Heart right ventricle (tissue), 16 donors: ENCODE data around the gene SH3BGRL. TPM values are rescaled to one million over a fixed set of nuclear protein-coding genes. Genes with fewer than 3 reads are reported as not detected.

ENCODE experiments used
- ATAC-seq, 8 donors: fragments of 200-7000 bp; cut with Tn5 transposase; one replicate each; pipeline ENCODE4 v1.9.1; 2020; ENCODE audit warnings: mild to moderate bottlenecking in 8 of 8, moderate library complexity in 8 of 8, moderate number of reproducible peaks in 1 of 8
- DNase-seq, 2 donors: peaks; one replicate each; pipeline ENCODE4 v3.0.0-alpha.2; 2020
- H3K27ac ChIP-seq, 10 donors: fragments of 200-600 bp; sonication (generic) in 2 of 10; one replicate each; pipeline versions ENCODE4 v1.5.0 to v1.8.0; 2020 to 2022; ENCODE audit warnings: mild to moderate bottlenecking in 3 of 10
- H3K27me3 ChIP-seq, 7 donors: fragments of 200-600 bp; one replicate each; pipeline ENCODE4 v1.8.0; 2021 to 2022; ENCODE audit warnings: mild to moderate bottlenecking in 2 of 7
- H3K36me3 ChIP-seq, 9 donors: fragments of 200-600 bp; sonication (generic) in 1 of 9; one replicate each; pipeline versions ENCODE4 v1.5.0 to v1.8.0; 2020 to 2022; ENCODE audit warnings: mild to moderate bottlenecking in 2 of 9
- H3K4me1 ChIP-seq, 9 donors: fragments of 200-600 bp; sonication (generic) in 1 of 9; one replicate each; pipeline versions ENCODE4 v1.5.0 to v1.8.0; 2020 to 2022; ENCODE audit warnings: mild to moderate bottlenecking in 4 of 9
- H3K4me3 ChIP-seq, 10 donors: fragments of 200-600 bp; sonication (generic) in 2 of 10; one replicate each; pipeline versions ENCODE4 v1.5.0 to v1.8.0; 2020 to 2022; ENCODE audit warnings: mild to moderate bottlenecking in 7 of 10, moderate library complexity in 2 of 10
- H3K9me3 ChIP-seq, 11 donors: fragments of 200-600 bp in 10 of 11; sonication (generic) in 2 of 11; one replicate each; pipeline versions ENCODE4 v1.5.0 to v1.8.0; 2013 to 2022; ENCODE audit warnings: mild to moderate bottlenecking in 2 of 11, control low read depth in 1 of 11, moderate library complexity in 1 of 11
- CTCF ChIP-seq, 9 donors: fragments of 200-600 bp; sonication (generic) in 2 of 9; IDR thresholded peaks; one replicate each; pipeline versions ENCODE4 v1.5.0 to v1.8.0; 2021 to 2022; ENCODE audit warnings: antibody characterized with exemption in 9 of 9, mild to moderate bottlenecking in 5 of 9, moderate library complexity in 1 of 9
- WGBS, 2 donors: extraction: QIAGEN DNeasy Blood & Tissue Kit; methylation state at CpG; one replicate each; pipeline ENCODE4 v1.1.7; 2013; ENCODE audit warnings: inconsistent platforms in 1 of 2; 5-methylcytosine and 5-hydroxymethylcytosine counted together
- intact Hi-C, 10 donors: fragments of 100-400 bp; cut with DNase I; formaldehyde crosslinking; loops; one replicate each; pipeline versions ENCODE4 v1.11.1 to v1.14.2; 2022
- polyA plus RNA-seq, 2 donors: library from polyadenylated mRNA; stranded (reverse); fragments of 200-250 nt; gene quantifications; one replicate each; pipeline ENCODE4 v1.2.3, GENCODE V29; 2013
- total RNA-seq, 10 donors: library from RNA; stranded (reverse); fragmentation: NEBNext Ultra II Directional in 3 of 10; extraction: Animal tissue kit (Norgen Biotek cat#: 25700) in 3 of 10; gene quantifications; one replicate each; pipeline versions ENCODE4 v1.2.1 to v1.2.4, GENCODE V29; 2021 to 2023
- donor health status: Arrhythmogenic right ventricular cardiomyopathy.
- donor health status: ischemic (EF 13 %, LVEDD 7.1; RV severe dilation, severe dysfunction).
- donor health status: healthy with polysubstance abuse.
- donor health status: DM: no; HTN: yes; CAD: no.
- donor health status: DM: no; HTN: no; CAD: no.
- donor health status: ischemic (EF 25% LVEDD 6.9; RV normal size, moderate dysfunction).
- donor health status: ischemic (EF 25% LVEDD 5.7; RV mildly dilated, moderate dysfunction).
- donor health status: healthy.
- donor health status: DM: yes; HTN: yes; CAD: no.
- donor health status: Ischemic cardiomyopathy.
- donor health status: ischemic (EF 35%, LVEDD 5.7; RV mildly dilated, moderate dysfunction).
- donor health status: nonischemic (EF 11% LVEDD 7.7; RV severe dilation, severe dysfunction).
- donor health status: DM: yes; HTN: yes; CAD: no.
- donor health status: PGD.
- donor health status: ischemic (EF 29% LVEDD 5.4; RV normal size, mild dysfunction).
- donor health status: nonischemic (EF 23%, LVEDD 6.1; RV moderate dilation, normal function).

Gene SH3BGRL
- total and polyA plus RNA-seq, 12 donors: 13.2 to 54.1 (median 23.6) TPM

- Histone ChIP-seq H3K4me1 (peaks cover 0 to 16% (median 0%) of the 10 kb centered on the region in 9 donors), H3K27ac (no peak overlapping the region), H3K4me3 (no peak overlapping the region), H3K36me3 (no peaks in the 10 kb centered on the region), H3K9me3 (no peaks in the 10 kb centered on the region), H3K27me3 (no peaks in the 10 kb centered on the region)
- DNase-seq (no peak), ATAC-seq (no peak)
- 76 to 79% methylated on average over 2 of the region's 2 CpGs for WGBS, 2 donors
- TF ChIP-seq CTCF (IDR thresholded peaks at IDR 0.05): no peak
- intact Hi-C loops: no loop called here
Measured at GRCh38 chrX:81255876-81256275, 54.0 kb downstream of the SH3BGRL start.

- Histone ChIP-seq H3K4me1 (peaks cover 0 to 16% (median 0%) of the 10 kb centered on the region in 9 donors), H3K4me3 (no peak overlapping the region), H3K27me3 (no peaks in the 10 kb centered on the region), H3K27ac (peak overlapping the region in 3 of 10 donors; percentile 28 to 60 (median 31)), H3K9me3 (no peaks in the 10 kb centered on the region), H3K36me3 (no peaks in the 10 kb centered on the region)
- ATAC-seq (no peak), DNase-seq (no peak)
- intact Hi-C loops: no loop called here
- TF ChIP-seq CTCF (IDR thresholded peaks at IDR 0.05): no peak
Measured at GRCh38 chrX:81257817-81258216, 55.9 kb downstream of the SH3BGRL start.

- peaks cover 0 to 16% (median 0%) of the 10 kb centered on the region in 9 donors for H3K4me1 ChIP-seq
- ATAC-seq: peak in 2 of 8 donors; percentile 39 to 70
- WGBS, 2 donors: 20 to 57% methylated on average over 1 of the region's 1 CpG
- H3K27me3 ChIP-seq: no peaks in the 10 kb centered on the region
- no peaks in the 10 kb centered on the region for H3K9me3 ChIP-seq
- no peaks in the 10 kb centered on the region for H3K36me3 ChIP-seq
- H3K4me3 ChIP-seq: no peak overlapping the region
- peak in 1 of 2 donors; percentile 4 for DNase-seq
- TF ChIP-seq CTCF (IDR thresholded peaks at IDR 0.05): no peak
- intact Hi-C loops: no loop called here
- peak overlapping the region in 4 of 10 donors; percentile 24 to 60 (median 36) for H3K27ac ChIP-seq
Measured at GRCh38 chrX:81259020-81259713, 57.3 kb downstream of the SH3BGRL start.

GRCh38 chrX:81259714-81260395 is 58.0 kb downstream of the SH3BGRL start:
- no peaks in the 10 kb centered on the region for H3K27me3 ChIP-seq
- intact Hi-C loops: no loop called here
- no peak overlapping the region for H3K4me3 ChIP-seq
- no peak for ATAC-seq
- no peak for TF ChIP-seq CTCF (IDR thresholded peaks at IDR 0.05)
- H3K4me1 ChIP-seq: peaks cover 0 to 16% (median 0%) of the 10 kb centered on the region in 9 donors
- no peak for DNase-seq
- no peaks in the 10 kb centered on the region for H3K36me3 ChIP-seq
- peak overlapping the region in 5 of 10 donors; percentile 3 to 50 (median 31) for H3K27ac ChIP-seq
- H3K9me3 ChIP-seq: no peaks in the 10 kb centered on the region
- 88 to 93% methylated on average over 3 of the region's 3 CpGs for WGBS, 2 donors
